HG03039 (cell line): Measurements from ENCODE around the gene LRRC61.
"Not testable (repeated sequence)": the region's sequence is repeated elsewhere in the genome, so short reads cannot be mapped to it uniquely, and the experiment has no call there.

ENCODE experiments used
- ATAC-seq: cut with Tn5 transposase; IDR thresholded peaks from one replicate; pipeline ENCODE4 v1.9.1; 2021; ENCODE audit warnings: mild to moderate bottlenecking, moderate library complexity; ENCODE audit not compliant: unreplicated experiment

LRRC61 gene, protein sequence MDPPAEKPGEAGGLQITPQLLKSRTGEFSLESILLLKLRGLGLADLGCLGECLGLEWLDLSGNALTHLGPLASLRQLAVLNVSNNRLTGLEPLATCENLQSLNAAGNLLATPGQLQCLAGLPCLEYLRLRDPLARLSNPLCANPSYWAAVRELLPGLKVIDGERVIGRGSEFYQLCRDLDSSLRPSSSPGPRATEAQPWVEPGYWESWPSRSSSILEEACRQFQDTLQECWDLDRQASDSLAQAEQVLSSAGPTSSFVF

DNA sequence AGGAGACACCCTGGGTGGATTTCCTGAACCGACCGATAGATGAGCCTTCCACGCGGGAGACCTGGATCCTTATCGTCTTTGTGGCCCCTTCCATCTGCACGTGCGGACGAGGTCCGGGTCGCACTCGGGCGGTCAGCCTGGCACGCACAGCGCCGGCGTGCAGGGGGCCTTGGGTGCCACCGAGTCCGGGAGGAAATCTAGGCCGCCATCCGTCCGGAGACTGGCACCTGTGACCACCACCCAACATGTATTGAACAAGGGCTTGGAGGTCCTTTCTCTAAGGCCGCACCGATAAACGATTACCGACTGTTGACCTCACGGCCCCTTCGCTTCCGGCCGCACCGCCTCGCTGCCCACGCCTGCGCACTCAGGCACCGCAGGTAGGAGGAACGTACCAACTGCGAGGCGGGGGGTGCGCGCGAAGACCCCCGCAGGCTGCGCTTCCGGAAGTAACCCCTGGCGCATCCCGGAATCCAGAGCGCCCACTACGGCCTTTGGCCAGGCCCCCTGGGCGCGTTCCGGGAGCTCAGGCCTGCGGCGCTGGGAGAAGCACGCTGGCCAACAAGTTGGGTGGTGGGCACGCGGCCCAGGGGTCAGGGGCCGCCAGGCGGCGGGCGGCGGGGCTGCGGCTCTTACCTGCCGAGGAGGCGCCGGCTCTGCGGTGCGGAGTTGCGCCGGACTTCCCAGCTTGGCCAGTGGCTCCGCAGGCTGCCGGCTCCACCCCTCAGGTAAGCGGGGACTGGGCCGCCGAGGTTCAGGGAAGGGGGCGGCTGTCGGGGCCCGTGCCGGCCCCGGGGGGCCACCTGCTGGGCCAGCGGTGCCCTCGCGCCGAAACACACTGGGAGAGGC lies at the start of gene LRRC61, which contains the start of gene ACTR3C:
TSS of gene LRRC61 (plus strand) at position 523 of the 849 bp plus-strand sequence. CDS start 13,507 bp downstream, outside the sequence.
TSS of gene ACTR3C (minus strand) at position 713 of the 849 bp plus-strand sequence. CDS start 28,249 bp downstream, outside the sequence.
- ATAC-seq: peak; percentile 57

DNA sequence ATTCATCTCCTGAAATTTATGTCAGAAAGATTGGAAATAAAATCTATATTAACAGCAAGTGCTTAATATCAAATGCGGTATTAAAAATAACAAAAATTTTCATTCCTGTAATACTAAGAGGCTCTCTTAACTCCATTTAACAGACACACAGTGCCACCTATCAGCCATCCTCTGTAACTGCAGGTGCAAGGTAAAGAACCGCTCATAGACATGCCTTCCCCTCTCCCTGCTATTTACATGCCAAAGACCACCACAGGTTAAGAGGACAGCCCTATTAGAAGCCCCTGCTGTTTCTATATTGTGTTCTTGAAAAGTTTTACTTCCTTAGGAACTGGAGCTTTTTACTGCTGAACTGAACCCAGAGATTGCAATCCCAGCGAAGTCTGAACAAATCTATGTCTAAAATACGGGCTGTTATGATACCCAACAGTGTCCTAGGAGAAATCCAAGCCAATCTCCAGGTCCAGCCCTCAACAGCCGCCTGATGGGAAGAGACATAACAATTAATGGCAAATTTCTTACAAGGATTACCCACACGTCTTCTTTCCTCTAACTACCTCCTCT lies 46.9 kb upstream of the LRRC61 start:
- not testable (repeated sequence) for ATAC-seq

DNA sequence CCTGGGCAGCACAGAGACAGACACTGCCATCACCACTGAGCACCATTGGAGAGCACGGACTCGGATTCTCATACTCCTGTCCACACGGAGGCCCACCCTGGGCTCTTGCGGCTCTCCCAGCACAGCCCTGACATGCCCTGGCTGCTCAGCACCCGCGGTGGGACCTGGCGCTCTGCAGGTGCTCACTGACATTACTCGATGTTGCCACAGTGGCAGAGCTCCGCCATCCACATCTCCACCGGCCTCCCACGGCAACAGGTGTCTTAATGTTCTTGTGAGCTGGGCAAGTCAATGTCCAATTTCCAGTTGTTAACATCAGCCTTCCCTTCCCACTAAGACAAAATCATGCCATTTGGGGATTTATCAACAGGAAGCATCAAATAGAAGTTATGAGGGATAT lies 44.8 kb upstream of the LRRC61 start:
- not testable (repeated sequence) for ATAC-seq

DNA sequence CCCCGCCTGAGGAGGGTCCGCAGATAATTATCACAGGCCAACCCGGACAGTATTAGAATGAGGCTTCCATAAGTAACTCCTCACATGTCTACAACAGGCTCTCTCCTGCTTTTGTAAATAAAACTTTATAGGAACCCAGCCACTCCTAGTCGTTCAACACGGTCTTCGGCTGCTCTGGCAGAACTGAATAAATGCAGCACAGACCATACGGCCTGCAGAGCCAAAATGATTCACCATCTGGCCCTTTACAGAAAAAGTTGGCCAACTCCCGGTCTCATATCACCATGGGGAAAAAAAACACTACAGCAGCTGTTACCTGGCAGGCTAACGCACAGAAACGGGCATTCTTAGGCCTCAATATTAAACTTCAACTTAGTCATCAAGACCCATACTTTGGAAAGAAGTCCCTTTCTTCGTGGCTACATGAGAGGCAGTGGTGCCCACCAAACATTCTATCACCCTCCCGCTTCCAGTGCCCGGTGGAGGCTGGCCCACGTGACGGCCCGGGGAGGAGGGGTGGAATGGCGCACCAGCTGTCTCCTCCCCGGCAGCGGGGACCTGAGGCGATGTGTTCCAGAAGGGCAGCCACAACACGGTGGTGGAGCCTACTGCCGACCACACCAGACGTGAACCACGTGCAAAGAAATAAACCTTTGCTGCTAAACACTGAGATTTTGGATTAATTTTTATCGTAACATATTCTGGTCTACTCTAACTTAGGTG lies 41.3 kb upstream of the LRRC61 start:
- not testable (repeated sequence) for ATAC-seq

DNA sequence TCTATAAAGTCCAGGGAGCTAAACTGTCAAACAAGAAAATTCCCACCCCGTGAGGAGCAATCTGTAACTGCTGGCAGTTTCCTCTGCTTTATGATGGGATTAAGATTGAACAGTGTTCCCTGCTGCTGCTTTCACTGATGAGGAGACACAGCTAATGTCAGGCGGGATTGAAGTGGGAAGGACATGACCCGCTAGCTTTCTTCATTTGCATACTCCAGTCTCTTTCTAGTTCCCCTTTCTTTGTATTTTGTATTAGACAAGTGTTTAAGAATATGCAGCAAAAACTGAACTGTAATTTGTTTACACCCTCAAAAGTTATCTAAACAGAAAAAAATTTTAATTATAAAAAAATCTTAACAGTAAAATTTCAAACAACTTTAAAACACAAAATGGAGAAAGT lies 40.0 kb upstream of the LRRC61 start:
- not testable (repeated sequence) for ATAC-seq

DNA sequence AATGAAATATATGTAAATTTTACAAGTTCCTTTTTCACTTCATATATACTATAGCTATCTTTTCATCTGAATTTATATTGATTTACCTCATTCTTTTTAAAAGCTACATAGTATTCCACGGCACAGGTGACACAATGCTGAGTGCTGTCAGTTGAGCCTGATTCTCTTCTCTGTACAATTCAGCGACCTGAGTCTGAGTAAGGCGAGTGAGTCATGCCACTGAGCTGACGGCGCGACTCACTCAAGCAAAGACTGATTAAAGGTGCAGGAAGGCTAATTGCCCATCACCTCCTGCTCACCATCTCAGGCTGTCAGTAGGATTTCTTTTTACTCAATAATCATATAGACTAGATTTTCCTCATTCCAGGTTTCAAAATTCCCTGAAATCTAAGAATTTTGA lies 39.5 kb upstream of the LRRC61 start:
- not testable (repeated sequence) for ATAC-seq

DNA sequence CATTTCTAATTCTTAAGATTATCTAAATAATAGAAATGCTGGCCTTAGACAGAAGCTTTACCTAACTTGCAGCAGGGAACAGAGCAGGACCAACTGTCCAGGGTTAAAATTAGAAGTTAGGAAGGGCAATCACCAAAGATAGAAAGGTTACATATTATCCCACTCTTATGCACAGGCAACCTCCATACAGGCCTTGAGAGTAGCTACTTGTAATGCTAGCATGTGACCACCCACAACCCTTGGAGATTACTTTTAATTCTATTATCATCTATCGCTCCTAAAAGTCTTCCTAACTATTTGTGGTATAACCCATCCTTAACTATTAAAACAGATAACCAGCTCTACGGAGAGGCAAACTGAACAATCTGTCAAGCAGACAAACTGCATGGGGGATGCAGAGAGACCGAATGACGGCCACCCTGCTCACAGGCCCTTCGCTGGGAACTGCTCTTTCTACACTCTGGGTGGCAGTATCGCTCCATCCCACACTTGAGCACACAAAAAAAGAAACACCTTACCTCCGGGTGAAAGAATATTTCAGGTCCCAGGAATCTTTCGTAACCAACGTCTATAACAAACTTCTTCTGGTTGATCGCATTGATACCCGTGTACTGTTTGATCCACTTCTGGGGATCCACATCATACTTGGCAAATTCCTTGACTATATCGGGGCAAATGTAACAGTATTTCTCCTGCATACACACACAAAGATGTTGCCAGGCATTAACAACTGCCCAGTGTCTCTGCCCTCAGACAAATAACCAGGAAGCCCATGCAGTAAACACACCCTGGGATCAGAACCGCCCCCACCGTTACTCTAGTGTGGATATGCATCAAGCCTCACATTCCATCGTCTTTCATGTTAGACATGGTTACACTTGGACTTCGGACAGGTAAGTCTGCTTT lies 37.1 kb upstream of the LRRC61 start:
- not testable (repeated sequence) for ATAC-seq

DNA sequence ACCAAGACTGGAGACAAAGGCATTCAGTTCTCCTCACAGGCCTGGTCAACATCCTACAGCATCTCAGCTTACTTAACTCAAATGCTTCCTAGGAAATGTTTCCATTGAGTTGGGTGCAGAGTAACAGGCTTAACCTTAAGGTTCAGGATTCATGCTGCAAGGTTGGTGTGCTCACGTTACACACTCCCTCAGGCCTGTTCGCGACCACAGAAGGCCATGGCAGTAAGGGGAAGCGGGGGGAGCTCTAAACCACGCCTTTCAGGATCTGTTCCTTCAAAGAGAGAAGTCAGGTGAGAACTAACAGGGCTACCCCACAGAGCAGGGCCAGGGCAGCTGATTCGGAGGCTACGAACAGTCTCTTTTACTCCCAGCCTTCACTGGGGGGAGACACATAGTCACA lies 35.3 kb upstream of the LRRC61 start:
- ATAC-seq: not testable (repeated sequence)

DNA sequence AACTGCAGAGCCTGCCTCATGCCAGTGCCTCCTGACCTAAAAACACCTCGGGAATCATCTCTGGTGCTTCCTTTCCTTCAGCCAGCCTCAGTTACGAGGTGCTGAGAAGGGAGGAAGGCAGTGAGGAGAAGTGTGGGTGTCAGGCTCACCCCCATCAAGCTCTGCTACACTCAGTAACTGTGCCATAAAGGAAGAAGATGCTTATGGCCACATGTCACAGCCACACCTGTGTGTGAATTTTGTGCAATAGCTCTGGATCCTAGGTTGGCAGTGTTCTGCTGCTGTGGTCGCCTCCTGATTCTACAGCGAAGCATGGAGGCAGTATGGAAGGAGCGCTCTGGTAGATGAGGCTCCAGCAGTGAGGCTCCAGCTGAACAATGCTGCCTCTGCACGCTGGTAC lies 34.3 kb upstream of the LRRC61 start:
- not testable (repeated sequence) for ATAC-seq

DNA sequence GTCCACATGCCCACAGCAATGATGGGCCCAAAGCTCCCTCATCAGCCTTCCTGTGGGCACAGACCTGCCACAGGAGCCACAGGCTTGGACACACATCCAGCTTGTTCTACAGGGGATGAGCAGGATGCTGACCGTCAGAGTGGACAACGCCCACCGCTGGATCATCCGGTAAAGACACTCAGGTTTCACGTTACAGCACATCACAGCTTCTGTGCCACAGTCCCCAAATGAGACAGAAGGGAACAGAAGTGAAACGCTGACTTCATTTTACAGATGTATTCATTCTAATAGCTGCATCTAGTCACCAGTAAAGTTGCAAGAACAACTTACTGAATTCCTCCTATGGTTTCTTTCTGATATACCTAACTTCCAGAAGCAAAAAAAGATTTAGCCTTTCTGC lies 32.8 kb upstream of the LRRC61 start:
- ATAC-seq: not testable (repeated sequence)

DNA sequence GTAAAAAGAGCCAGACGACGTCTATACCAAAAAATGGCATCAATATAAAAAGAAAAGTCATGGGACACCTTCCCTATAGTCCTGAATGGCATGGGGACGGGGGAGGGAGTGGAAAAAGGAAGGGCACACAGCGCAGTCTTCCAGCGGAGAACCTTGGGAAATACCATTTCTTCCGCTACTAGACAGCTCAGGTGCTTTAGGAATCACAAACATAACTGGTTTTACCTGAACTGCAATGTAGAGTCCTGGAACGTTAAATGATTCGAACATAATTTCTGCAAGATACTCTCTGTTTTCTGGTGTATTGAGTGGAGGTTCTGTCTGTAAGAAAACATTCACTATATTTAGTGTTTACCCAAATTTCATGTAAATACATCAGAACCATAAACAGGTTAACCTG lies 28.1 kb upstream of the LRRC61 start:
- not testable (repeated sequence) for ATAC-seq

DNA sequence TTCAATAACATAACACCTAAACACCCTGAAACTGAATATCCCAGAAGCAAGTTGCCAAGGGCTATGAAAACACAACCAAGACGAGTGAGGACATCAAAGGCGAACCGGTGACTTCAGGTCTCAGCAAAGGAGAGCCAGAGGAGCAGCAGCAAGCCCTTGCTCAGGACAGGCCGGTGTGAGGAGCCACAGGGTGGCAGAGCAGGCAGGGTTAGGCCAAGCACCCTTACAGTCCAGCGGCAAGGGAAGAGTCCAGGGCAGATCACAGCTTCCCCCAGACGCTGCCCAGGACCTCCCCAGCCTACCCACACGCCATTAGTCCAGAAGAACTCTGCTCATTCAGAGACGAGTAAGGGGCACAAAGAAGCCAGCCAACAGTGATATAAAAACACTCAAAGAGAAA lies 27.5 kb upstream of the LRRC61 start:
- not testable (repeated sequence) for ATAC-seq

DNA sequence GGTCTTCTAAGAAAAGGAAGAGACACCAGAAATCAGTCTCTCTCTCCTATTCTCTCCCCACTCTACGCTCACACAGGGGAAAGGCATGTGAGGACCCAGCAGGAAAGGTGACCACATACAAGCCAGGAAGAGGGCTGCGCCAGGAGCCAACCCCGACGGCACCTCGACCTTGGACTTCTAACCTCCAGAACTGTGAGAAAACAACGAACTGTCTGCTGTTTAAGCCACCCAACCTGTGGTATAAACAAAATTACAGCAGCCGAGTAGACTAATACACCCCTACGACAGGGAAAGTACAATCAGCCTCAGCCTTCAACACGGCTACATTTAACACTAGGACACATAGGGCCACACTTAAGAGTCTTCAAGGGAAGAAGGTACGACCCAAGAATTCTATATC lies 26.4 kb upstream of the LRRC61 start:
- not testable (repeated sequence) for ATAC-seq

DNA sequence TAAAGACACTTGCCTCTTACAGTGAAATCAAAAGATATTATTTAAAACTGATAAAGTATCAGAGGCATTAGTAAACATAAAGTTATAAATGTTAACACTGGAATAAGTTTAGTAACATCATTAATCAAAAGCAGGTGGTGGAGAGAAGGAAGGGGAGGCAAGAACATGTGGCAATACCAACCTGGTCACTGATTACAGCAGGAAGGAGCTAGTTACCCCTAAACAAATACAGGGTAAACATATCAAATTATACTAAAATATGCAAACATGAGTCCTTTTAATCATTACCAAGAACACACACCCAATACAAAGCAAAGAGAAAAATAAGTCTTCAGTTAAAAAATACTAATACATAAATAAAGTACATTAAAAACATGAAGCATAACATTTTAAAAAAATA lies 25.2 kb upstream of the LRRC61 start:
- ATAC-seq: not testable (repeated sequence)

DNA sequence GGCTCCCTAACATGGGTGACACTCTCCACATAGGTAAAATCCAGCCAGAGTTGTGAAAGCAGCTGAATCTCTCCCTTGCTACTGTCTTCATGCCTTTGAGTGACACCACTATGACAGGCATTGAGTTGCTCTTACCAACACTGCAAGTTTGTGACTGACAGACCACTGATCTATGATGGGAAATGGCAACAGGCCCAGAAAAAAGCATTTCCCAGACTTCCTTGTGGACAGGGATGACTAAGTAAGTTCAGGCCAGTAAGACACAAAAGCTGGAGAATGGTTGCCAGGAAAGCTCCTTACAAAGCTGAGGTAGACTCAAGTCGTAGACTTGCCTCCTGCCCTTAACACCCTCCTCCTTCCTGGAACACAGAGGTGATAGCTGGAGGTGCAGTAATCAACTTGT lies 20.2 kb upstream of the LRRC61 start:
- ATAC-seq: not testable (repeated sequence)

DNA sequence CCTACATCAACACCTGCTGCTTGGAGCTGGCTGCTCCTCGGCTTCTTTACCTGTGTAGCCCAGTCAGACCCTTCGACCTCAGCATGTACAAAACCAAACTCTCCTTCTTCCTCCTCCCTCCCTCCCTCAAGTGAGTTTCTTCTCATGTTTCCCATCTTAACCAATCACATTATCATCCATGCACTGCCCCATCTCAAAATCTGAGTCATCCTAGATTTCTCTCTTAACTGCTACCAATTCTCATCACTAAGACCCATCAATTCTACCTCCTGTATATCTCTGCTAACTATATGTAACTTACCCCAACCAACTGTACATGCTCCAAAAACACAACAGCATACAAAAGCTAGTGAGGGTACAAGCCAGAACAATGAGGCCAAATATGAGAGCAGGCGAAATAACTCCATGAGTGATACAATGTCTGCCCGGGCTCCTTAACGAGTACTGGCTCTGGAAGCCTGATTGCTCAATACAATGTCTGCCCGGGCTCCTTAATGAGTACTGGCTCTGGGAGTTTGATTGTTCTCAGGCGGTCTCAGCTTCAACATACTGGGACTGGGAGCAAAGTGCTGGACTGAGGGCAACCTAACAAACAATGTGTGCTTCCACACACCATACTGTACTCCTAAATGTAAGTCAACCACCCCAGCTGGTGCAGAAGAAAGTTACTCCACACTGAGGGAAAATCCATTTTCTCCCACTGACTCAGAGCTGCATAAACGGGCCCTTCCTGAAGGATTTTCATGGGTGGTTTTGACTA lies 18.5 kb upstream of the LRRC61 start:
- not testable (repeated sequence) for ATAC-seq

DNA sequence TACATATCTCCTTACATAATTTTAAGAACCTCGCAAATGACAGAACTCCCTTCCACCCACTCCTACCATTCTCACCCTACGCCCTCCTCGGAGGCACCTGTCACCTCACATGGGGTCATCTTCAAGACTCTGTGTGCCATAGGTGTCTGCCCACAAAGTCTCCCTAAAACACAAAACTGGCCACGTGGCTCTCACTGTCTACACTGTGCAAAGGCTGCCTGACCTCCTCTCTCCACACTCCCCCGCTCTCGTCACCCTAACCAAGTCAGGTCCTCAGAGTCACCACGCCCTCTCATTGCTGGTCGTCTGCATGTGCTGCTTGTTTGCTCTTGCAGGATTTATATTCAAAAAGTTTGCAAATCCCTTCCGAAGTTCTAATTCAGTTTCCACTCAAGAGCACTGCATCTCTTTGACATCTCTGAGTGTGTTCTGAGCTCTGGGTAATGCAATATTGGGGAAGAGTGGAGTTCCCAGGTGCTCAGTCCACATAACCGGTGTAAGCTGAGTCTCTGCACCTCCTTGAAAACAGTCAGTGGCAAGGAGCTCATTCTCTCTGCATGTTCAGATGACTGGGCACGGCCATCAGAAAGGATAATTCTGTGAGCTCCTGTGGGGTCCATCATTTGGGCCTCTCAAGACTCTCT lies 17.8 kb upstream of the LRRC61 start:
- ATAC-seq: not testable (repeated sequence)

DNA sequence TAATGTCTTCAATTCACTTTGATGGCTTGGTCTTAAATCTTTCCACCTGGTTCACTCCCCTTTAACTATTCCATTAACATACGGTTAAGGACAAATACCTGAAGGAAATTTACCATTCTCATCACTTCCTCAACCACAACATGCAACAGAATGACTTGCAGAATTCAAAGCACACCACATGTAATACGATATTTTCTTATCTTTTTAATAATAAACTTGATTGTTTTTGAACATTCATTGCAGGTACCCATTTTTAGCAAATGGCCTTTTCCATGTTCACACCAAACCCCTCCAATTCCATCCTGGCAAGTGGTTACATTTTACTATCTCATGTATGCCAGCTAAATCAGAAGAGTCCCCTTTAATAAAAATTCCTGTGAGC lies 17.3 kb upstream of the LRRC61 start:
- not testable (repeated sequence) for ATAC-seq

DNA sequence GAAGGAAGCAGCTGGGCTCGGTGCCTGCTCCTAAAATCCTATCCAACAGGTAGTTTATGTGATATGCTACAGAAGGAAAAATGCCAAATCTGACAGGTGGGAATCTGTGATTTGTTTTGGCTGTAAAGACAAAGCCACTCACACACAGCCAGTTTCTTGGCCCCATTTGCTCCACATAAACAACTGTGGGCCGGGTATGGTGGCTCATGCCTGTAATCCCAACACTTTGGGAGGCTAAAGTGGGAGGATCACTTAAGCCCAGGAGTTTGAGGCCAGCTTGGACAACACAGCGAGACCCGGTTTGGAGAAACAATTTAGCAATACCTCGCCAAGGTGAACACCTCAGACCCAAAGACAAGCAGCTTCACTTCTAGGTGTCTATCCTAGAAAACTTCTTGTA lies 16.8 kb upstream of the LRRC61 start:
- ATAC-seq: not testable (repeated sequence)
